GM12874 (cell line): ENCODE data around the gene RNF130.

ENCODE experiments used
- CTCF ChIP-seq: IDR thresholded peaks from 2 replicates; pipeline ENCODE4 v1.5.1; 2011; ENCODE audit warnings: low read depth, mild to moderate bottlenecking, control low read depth, low read length, moderate library complexity; ENCODE audit not compliant: insufficient read depth

The RNF130 gene

DNA sequence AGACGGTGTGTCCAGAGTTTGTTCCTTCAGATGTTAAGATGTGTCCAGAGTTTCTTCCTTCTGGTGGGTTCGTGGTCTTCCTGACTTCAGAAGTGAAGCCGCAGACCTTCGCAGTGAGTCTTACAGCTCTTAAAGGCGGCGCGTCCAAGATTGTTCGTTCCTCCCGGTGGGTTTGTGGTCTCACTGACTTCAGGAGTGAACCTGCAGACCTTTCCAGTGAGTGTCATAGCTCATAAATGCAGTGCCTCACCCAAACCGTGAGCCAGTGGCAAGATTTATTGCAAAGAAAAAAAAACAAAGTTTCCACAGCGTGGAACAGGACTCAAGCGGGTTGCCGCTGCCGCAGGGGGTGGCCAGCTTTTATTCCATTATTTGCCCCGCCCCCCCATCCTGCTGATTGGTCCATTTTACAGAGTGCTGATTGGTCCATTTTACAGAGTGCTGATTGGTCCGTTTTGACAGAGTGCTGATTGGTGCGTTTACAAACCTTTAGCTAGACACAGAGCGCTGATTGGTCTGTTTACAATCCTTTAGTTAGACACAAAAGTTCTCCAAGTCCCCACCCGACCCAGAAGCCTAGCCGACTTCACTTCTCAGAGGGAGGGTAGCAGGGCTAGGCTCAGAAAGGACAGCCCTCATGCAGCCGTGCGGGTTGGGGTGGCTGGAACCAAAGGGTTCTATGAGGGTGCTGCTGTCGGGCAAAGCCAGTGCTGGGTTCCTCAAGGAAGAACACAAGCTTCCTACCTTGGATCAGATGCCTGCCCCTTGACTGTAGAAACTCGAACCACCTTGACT lies 9.1 kb upstream of the RNF130 start:
- no peak for TF ChIP-seq CTCF

DNA sequence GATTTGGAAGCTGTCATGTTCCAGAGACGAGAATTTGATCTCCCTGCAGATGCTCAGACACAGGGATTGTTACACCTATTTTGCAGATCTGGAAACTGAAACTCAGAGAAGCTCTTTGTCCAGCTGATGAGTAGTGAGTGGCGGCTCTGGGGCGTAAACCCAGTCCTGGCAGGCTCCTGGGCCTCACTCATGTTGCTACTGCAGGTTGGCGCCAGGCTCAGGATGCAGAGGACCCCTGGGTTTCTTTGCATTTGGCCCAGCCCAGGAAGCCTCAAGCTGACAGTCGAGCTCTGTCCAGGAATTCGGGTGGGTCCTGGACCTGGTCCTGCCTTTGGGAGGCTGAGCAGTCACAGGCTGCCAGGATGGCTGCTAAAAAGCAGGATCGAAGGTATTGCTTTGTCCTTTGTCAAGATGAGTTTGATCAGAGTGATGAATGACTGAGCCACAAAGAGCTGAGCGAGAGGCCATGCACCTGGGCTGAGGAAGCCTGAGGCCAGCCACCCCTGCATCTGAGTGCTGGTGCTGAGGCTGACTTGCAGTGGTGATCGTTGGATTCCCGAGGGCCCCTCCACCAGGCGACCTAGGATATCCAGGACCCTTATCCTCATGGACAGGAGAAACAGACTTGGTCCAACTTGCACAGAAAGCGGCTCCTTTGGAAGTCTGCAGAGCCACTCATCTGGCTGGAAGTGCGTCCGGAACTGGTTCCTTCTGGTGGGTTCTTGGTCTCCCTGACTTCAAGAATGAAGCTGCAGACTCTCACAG lies 8.3 kb upstream of the RNF130 start:
- no peak for TF ChIP-seq CTCF

DNA sequence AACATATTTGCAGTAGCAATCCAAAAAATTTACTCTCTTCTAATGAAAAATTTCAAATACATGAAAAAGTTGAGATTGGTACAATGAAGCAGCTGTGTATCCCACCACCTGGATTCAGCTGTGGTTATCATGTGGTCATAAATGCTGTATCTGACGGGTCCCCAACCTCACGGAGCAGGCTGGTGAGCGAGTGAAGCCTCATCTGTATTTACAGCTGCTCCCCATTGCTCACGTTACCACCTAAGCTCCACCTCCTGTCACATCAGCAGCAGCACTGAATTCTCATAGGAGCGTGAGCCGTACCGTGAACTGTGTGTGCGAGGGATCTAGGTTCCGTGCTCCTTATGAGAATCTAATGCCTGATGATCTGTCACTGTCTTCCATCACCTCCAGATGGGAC lies 6.8 kb upstream of the RNF130 start:
- no peak for TF ChIP-seq CTCF

GRCh38 chr5:180077594-180078284 lies 6.2 kb upstream of the RNF130 start:
- no peak for TF ChIP-seq CTCF

- TF ChIP-seq CTCF: no peak
Measured at GRCh38 chr5:180075703-180076102, 4.1 kb upstream of the RNF130 start.

GRCh38 chr5:180074462-180074861 lies 2.9 kb upstream of the RNF130 start:
- TF ChIP-seq CTCF: no peak

GRCh38 chr5:180072556-180072955 lies 997 bp upstream of the RNF130 start:
- no peak for TF ChIP-seq CTCF
